IMR-90 (cell line): ENCODE measurements around the gene HMX1. TPM values are rescaled to one million over a fixed set of nuclear protein-coding genes. Genes with fewer than 3 reads are reported as not detected.

Experiments used
- ATAC-seq: fragments of 200-7000 bp; cut with Tn5 transposase; 2 replicates; pipeline ENCODE4 v1.9.1; 2020; ENCODE audit warnings: low read depth, mild to moderate bottlenecking, moderate library complexity
- BruUV-seq: library from RNA; stranded (reverse); fragments of 400-500 nt; replicated peaks from 2 replicates; lab custom pipeline; 2021; lab: Mats Ljungman, UMichigan
- CTCF ChIA-PET: fragments of 300-600 bp; formaldehyde crosslinking; extraction: SDS; loops from one replicate; lab custom pipeline; 2021; ENCODE audit warnings: antibody characterized with exemption; lab: Yijun Ruan, JAX
- POLR2A ChIA-PET: fragments of 300-600 bp; sonication (Branson Sonifier 250); formaldehyde crosslinking; loops from one replicate; lab custom pipeline; 2022; ENCODE audit warnings: antibody characterized with exemption; ENCODE audit not compliant: unreplicated experiment; lab: Charles Lee
- DNase-seq: peaks from one replicate; pipeline ENCODE4 v3.0.0; 2013
- H2AFZ ChIP-seq: replicated peaks from 2 replicates; pipeline ENCODE3; 2013; ENCODE audit warnings: low read length, mild to moderate bottlenecking; ENCODE audit not compliant: poor library complexity
- H2AK5ac ChIP-seq: 2 replicates; pipeline ENCODE4 v1.6.1; 2013; ENCODE audit warnings: low read depth, low read length, inconsistent platforms
- H2AK9ac ChIP-seq: replicated peaks from 2 replicates; pipeline ENCODE3; 2013; ENCODE audit warnings: mild to moderate bottlenecking, low read depth, low read length, moderate library complexity; ENCODE audit not compliant: poor library complexity
- H2BK120ac ChIP-seq: 2 replicates; pipeline ENCODE4 v1.6.1; 2013; ENCODE audit warnings: low read depth, low read length, inconsistent platforms
- H2BK15ac ChIP-seq: 3 replicates; pipeline ENCODE4 v1.6.1; 2013; ENCODE audit warnings: low read depth, low read length, inconsistent platforms
- H2BK20ac ChIP-seq: 2 replicates; pipeline ENCODE4 v1.6.1; 2013; ENCODE audit warnings: low read depth, mild to moderate bottlenecking, inconsistent platforms, low read length, moderate library complexity
- H2BK5ac ChIP-seq: 2 replicates; pipeline ENCODE4 v1.6.1; 2013; ENCODE audit warnings: mild to moderate bottlenecking, low read depth, low read length, inconsistent platforms; ENCODE audit not compliant: poor library complexity, severe bottlenecking
- H3K14ac ChIP-seq: replicated peaks from 2 replicates; pipeline ENCODE4 v1.6.1; 2013; ENCODE audit warnings: low read depth, low read length, inconsistent platforms
- H3K18ac ChIP-seq: 2 replicates; pipeline ENCODE4 v1.6.1; 2013; ENCODE audit warnings: low read depth, low read length, control low read depth
- H3K23ac ChIP-seq: 2 replicates; pipeline ENCODE4 v1.6.1; 2013; ENCODE audit warnings: low read depth, low read length, inconsistent platforms
- H3K27ac ChIP-seq: 2 replicates; pipeline ENCODE4 v1.5.1; 2013; ENCODE audit warnings: mild to moderate bottlenecking, control low read depth, low read length; ENCODE audit not compliant: insufficient read depth
- H3K27me3 ChIP-seq: 2 replicates; pipeline ENCODE4 v1.6.1; 2013; ENCODE audit warnings: low read length; ENCODE audit not compliant: control insufficient read depth, insufficient read depth
- H3K36me3 ChIP-seq: 2 replicates; pipeline ENCODE4 v1.6.1; 2013; ENCODE audit warnings: low read length, mixed read lengths; ENCODE audit not compliant: control insufficient read depth, insufficient read depth
- H3K4ac ChIP-seq: 2 replicates; pipeline ENCODE4 v1.6.1; 2013; ENCODE audit warnings: low read depth, low read length, inconsistent platforms
- H3K4me1 ChIP-seq: 2 replicates; pipeline ENCODE4 v1.6.1; 2013; ENCODE audit warnings: low read length, mixed read lengths; ENCODE audit not compliant: control insufficient read depth, insufficient read depth
- H3K4me2 ChIP-seq: 2 replicates; pipeline ENCODE4 v1.6.1; 2013; ENCODE audit warnings: low read depth, mild to moderate bottlenecking, control low read depth, low read length, moderate library complexity
- H3K4me3 ChIP-seq: 2 replicates; pipeline ENCODE4 v1.5.1; 2013; ENCODE audit warnings: low read depth, mild to moderate bottlenecking, control low read depth, low read length, moderate library complexity; ENCODE audit not compliant: insufficient read depth
- H3K56ac ChIP-seq: 2 replicates; pipeline ENCODE4 v1.6.1; 2013; ENCODE audit warnings: low read length, inconsistent platforms; ENCODE audit not compliant: insufficient read depth; ENCODE audit errors: extremely low read depth
- H3K79me1 ChIP-seq, 2 experiments: 2 replicates each; pipeline ENCODE4 v1.6.1; 2013; ENCODE audit warnings: low read length in 2 of 2, inconsistent platforms in 1 of 2, low read depth in 1 of 2
- H3K9ac ChIP-seq: 2 replicates; pipeline ENCODE4 v1.6.1; 2013; ENCODE audit warnings: low read depth, low read length, control low read depth
- H3K9me1 ChIP-seq: 2 replicates; pipeline ENCODE4 v1.6.1; 2013; ENCODE audit warnings: low read length, inconsistent platforms; ENCODE audit not compliant: insufficient read depth
- H3K9me3 ChIP-seq: 2 replicates; pipeline ENCODE4 v1.6.1; 2013; ENCODE audit warnings: low read length; ENCODE audit not compliant: control insufficient read depth, insufficient read depth
- H4K20me1 ChIP-seq: 2 replicates; pipeline ENCODE4 v1.6.1; 2013; ENCODE audit warnings: low read length, inconsistent platforms; ENCODE audit not compliant: insufficient read depth
- H4K5ac ChIP-seq: 2 replicates; pipeline ENCODE4 v1.6.1; 2013; ENCODE audit warnings: mild to moderate bottlenecking, low read depth, low read length, control low read depth
- H4K8ac ChIP-seq, 2 experiments: 2 replicates each; pipeline ENCODE4 v1.6.1; 2013; ENCODE audit warnings: low read depth in 2 of 2, low read length in 2 of 2, control low read depth in 1 of 2, inconsistent platforms in 1 of 2
- H4K91ac ChIP-seq: 2 replicates; pipeline ENCODE4 v1.6.1; 2013; ENCODE audit warnings: low read depth, low read length, inconsistent platforms; ENCODE audit not compliant: insufficient read depth
- BHLHE40 ChIP-seq: fragments of 150-350 bp; IDR thresholded peaks from 2 replicates; pipeline ENCODE4 v1.6.1; 2016; ENCODE audit warnings: mild to moderate bottlenecking, low read depth, low read length
- CEBPB ChIP-seq: IDR thresholded peaks from 2 replicates; pipeline ENCODE4 v1.6.1; 2012; ENCODE audit warnings: low read depth, low read length, improper control_type of control experiment
- CHD1 ChIP-seq: IDR thresholded peaks from 2 replicates; pipeline ENCODE4 v1.6.1; 2012; ENCODE audit warnings: low read depth, low read length, improper control_type of control experiment
- MAFK ChIP-seq: IDR thresholded peaks from 2 replicates; pipeline ENCODE4 v1.6.1; 2012; ENCODE audit warnings: low read depth, low read length, improper control_type of control experiment
- MAZ ChIP-seq: IDR thresholded peaks from 2 replicates; pipeline ENCODE4 v1.6.1; 2012; ENCODE audit warnings: low read depth, mild to moderate bottlenecking, low read length, improper control_type of control experiment, moderate library complexity, borderline replicate concordance
- MXI1 ChIP-seq: IDR thresholded peaks from 2 replicates; pipeline ENCODE4 v1.6.1; 2012; ENCODE audit warnings: low read depth, mild to moderate bottlenecking, low read length, moderate library complexity, borderline replicate concordance
- NFE2L2 ChIP-seq: fragments of 150-350 bp; IDR thresholded peaks from 2 replicates; pipeline ENCODE4 v1.6.1; 2016; ENCODE audit warnings: low read depth, mild to moderate bottlenecking, low read length
- POLR2A ChIP-seq: IDR thresholded peaks from 2 replicates; pipeline ENCODE4 v1.6.1; 2012; ENCODE audit warnings: mild to moderate bottlenecking, low read depth, low read length
- RAD21 ChIP-seq: IDR thresholded peaks from 2 replicates; pipeline ENCODE4 v1.6.1; 2012; ENCODE audit warnings: low read length, improper control_type of control experiment
- RCOR1 ChIP-seq: IDR thresholded peaks from 2 replicates; pipeline ENCODE4 v1.6.1; 2012; ENCODE audit warnings: mild to moderate bottlenecking, low read length, improper control_type of control experiment; ENCODE audit not compliant: insufficient replicate concordance
- RFX5 ChIP-seq: IDR thresholded peaks from 2 replicates; pipeline ENCODE4 v1.8.0; 2012; ENCODE audit warnings: low read depth, mild to moderate bottlenecking, low read length, moderate library complexity
- SMC3 ChIP-seq: fragments of 150-350 bp; IDR thresholded peaks from 2 replicates; pipeline ENCODE4 v1.6.1; 2016; ENCODE audit warnings: low read depth, mild to moderate bottlenecking, antibody characterized with exemption, low read length, moderate library complexity
- WGBS, 2 experiments: methylation state at CpG; one replicate each; pipeline versions ENCODE4 v1.1.5 to v1.1.7; 2013; ENCODE audit warnings: missing lambda C conversion rate in 2 of 2; ENCODE audit not compliant: insufficient read length in 1 of 2; ENCODE audit errors: extremely low coverage in 2 of 2; 5-methylcytosine and 5-hydroxymethylcytosine counted together
- dilution Hi-C: fragments of 300-500 bp; cut with HindIII; formaldehyde crosslinking; loops from one replicate; pipeline ENCODE4 v1.14.3; 2018; ENCODE audit warnings: low sequenced_read_pairs; ENCODE audit not compliant: unreplicated experiment
- in situ Hi-C: fragments of 300-500 bp; cut with MboI; formaldehyde crosslinking; loops from 3 replicates; pipeline ENCODE4 v1.14.3; 2019; ENCODE audit warnings: low sequenced_read_pairs, inconsistent platforms, mixed read lengths
- intact Hi-C: fragments of 100-400 bp; cut with micrococcal nuclease; formaldehyde crosslinking; loops from 2 replicates; pipeline ENCODE4 v1.10.0; 2022
- polyA plus RNA-seq, 3 experiments: library from polyadenylated mRNA; depleted of rRNA; stranded (reverse); fragments of >200 nt; gene quantifications; 2 replicates each; pipeline ENCODE4 v1.2.3, GENCODE V29; 2012; ENCODE audit warnings: low replicate concordance in 1 of 3
- total RNA-seq: library from RNA; depleted of rRNA; stranded (reverse); fragments of >200 nt; gene quantifications from 2 replicates; pipeline ENCODE4 v1.2.3, GENCODE V29; 2012
- TF ChIP-seq, protein P1 (sequence below): fragments of 150-350 bp; IDR thresholded peaks from 2 replicates; pipeline ENCODE4 v1.6.1; 2017; ENCODE audit warnings: mild to moderate bottlenecking, antibody characterized with exemption, low read length, low read depth
- TF ChIP-seq, protein P2 (sequence below): fragments of 150-350 bp; IDR thresholded peaks from 2 replicates; pipeline ENCODE4 v1.6.1; 2016; ENCODE audit warnings: low read depth, mild to moderate bottlenecking, low read length, moderate library complexity, borderline replicate concordance
- TF ChIP-seq, protein P3 (sequence below): conservative IDR thresholded peaks from 2 replicates; pipeline ENCODE4 v1.5.1; 2012; ENCODE audit warnings: mild to moderate bottlenecking, low read depth, low read length, improper control_type of control experiment

The HMX1 gene
- total and polyA plus RNA-seq, 2 of the 4 experiments (the other 2 are of a cell fraction): not detected

DNA sequence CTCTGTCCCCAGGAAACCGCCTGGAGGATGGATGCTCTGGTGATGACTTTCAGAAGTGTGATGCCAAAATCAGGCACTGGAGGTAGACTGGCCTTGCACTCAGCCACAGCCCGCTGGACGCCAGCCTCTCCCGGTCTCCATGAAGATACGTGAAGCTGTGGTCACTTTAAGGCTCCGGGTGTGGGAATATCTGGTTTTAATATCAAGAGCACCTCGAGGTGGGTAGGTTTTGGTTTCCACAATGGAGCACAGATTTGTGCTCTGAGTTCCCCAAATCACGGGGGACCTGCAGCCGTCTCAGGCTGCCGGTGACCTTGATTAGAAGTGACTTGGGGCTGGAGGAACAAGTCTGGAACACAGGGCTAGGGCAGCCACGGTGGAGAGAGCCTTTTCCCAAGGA, 6.8 kb upstream of the HMX1 start:
- Histone ChIP-seq H2AK5ac (no peak overlapping the region), H4K91ac (no peak overlapping the region), H2BK15ac (no peak overlapping the region), H4K20me1 (no peaks in the 10 kb centered on the region), H3K27me3 (peaks cover 48% of the 10 kb centered on the region), H3K9me1 (no peaks in the 10 kb centered on the region), H2BK5ac (no peak overlapping the region), H3K79me1 (no peaks in the 10 kb centered on the region), H3K9me3 (no peaks in the 10 kb centered on the region), H2AK9ac (no peak overlapping the region), H4K5ac (no peak overlapping the region), H3K23ac (no peak overlapping the region), H3K27ac (no peak overlapping the region), H3K36me3 (no peaks in the 10 kb centered on the region), H3K4me3 (no peak overlapping the region), H2AFZ (no peak overlapping the region), H3K4me2 (no peak overlapping the region), H2BK120ac (no peak overlapping the region), H3K18ac (no peak overlapping the region), H3K14ac (no peak overlapping the region), H2BK20ac (no peak overlapping the region), H4K8ac (no peak overlapping the region), H3K9ac (no peak overlapping the region), H3K4me1 (no peaks in the 10 kb centered on the region), H3K56ac (no peak overlapping the region), H3K4ac (no peak overlapping the region)
- ChIA-PET CTCF (no interaction called here), POLR2A (no interaction called here)
- ATAC-seq: no peak
- in situ Hi-C loops (no loop called here), dilution Hi-C loops (no loop called here), intact Hi-C loops (no loop called here)
- BruUV-seq: no TSS peak
- DNase-seq: no peak
- WGBS, 2 experiments: 19% methylated on average over 4 of the region's 11 CpGs; no CpG with 5 or more reads in 1 of the 2 experiments
- TF ChIP-seq, protein P1, sequence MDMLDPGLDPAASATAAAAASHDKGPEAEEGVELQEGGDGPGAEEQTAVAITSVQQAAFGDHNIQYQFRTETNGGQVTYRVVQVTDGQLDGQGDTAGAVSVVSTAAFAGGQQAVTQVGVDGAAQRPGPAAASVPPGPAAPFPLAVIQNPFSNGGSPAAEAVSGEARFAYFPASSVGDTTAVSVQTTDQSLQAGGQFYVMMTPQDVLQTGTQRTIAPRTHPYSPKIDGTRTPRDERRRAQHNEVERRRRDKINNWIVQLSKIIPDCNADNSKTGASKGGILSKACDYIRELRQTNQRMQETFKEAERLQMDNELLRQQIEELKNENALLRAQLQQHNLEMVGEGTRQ: no peak
- no peak for TF ChIP-seq MXI1
- TF ChIP-seq SMC3: no peak
- no peak for TF ChIP-seq POLR2A
- TF ChIP-seq BHLHE40: no peak
- TF ChIP-seq MAZ: no peak
- TF ChIP-seq RAD21: no peak
- no peak for TF ChIP-seq CEBPB
- no peak for TF ChIP-seq CHD1
- TF ChIP-seq, protein P2, sequence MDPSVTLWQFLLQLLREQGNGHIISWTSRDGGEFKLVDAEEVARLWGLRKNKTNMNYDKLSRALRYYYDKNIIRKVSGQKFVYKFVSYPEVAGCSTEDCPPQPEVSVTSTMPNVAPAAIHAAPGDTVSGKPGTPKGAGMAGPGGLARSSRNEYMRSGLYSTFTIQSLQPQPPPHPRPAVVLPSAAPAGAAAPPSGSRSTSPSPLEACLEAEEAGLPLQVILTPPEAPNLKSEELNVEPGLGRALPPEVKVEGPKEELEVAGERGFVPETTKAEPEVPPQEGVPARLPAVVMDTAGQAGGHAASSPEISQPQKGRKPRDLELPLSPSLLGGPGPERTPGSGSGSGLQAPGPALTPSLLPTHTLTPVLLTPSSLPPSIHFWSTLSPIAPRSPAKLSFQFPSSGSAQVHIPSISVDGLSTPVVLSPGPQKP: no peak
- TF ChIP-seq, protein P3, sequence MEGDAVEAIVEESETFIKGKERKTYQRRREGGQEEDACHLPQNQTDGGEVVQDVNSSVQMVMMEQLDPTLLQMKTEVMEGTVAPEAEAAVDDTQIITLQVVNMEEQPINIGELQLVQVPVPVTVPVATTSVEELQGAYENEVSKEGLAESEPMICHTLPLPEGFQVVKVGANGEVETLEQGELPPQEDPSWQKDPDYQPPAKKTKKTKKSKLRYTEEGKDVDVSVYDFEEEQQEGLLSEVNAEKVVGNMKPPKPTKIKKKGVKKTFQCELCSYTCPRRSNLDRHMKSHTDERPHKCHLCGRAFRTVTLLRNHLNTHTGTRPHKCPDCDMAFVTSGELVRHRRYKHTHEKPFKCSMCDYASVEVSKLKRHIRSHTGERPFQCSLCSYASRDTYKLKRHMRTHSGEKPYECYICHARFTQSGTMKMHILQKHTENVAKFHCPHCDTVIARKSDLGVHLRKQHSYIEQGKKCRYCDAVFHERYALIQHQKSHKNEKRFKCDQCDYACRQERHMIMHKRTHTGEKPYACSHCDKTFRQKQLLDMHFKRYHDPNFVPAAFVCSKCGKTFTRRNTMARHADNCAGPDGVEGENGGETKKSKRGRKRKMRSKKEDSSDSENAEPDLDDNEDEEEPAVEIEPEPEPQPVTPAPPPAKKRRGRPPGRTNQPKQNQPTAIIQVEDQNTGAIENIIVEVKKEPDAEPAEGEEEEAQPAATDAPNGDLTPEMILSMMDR: no peak
- no peak for TF ChIP-seq MAFK
- TF ChIP-seq RCOR1: no peak
- no peak for TF ChIP-seq NFE2L2
- TF ChIP-seq RFX5: no peak
